GM12878 (cell line): ENCODE measurements around the gene ADAMTS7. TPM values are rescaled to one million over a fixed set of nuclear protein-coding genes. Genes with fewer than 3 reads are reported as not detected.
"Not testable (repeated sequence)": the region's sequence is repeated elsewhere in the genome, so short reads cannot be mapped to it uniquely, and the experiment has no call there.

Experiments
- ATAC-seq: fragments of 200-7000 bp; cut with Tn5 transposase; 3 replicates; pipeline ENCODE4 v1.9.1; 2020; ENCODE audit warnings: mild to moderate bottlenecking, moderate library complexity
- BruUV-seq: library from RNA; stranded (reverse); fragments of 400-500 nt; replicated peaks from 2 replicates; lab custom pipeline; 2021; lab: Mats Ljungman, UMichigan
- CTCF ChIA-PET: fragments of 300-600 bp; sonication (Branson Sonifier 250); formaldehyde crosslinking; extraction: SDS; loops from one replicate; lab custom pipeline; 2021; ENCODE audit warnings: inconsistent platforms; lab: Yijun Ruan, JAX
- POLR2A ChIA-PET: fragments of 350-600 bp; formaldehyde crosslinking; extraction: SDS; loops from one replicate; lab custom pipeline; 2021; ENCODE audit warnings: inconsistent platforms; lab: Charles Lee
- RAD21 ChIA-PET: fragments of 300-600 bp; sonication (Branson Sonifier 250); formaldehyde crosslinking; loops from one replicate; lab custom pipeline; 2023; ENCODE audit warnings: antibody characterized with exemption; ENCODE audit not compliant: unreplicated experiment; lab: Charles Lee
- SMC1A ChIA-PET: fragments of 300-600 bp; sonication (Branson Sonifier 250); formaldehyde crosslinking; loops from one replicate; lab custom pipeline; 2023; ENCODE audit not compliant: unreplicated experiment, uncharacterized antibody; lab: Charles Lee
- DNase-seq: peaks from one replicate; pipeline ENCODE4 v3.0.0-alpha.2; 2011; ENCODE audit warnings: low read depth, low spot score
- FAIRE-seq: peaks from 3 replicates; lab custom pipeline; 2011; peaks lifted over from hg19 to GRCh38; lab: Jason Lieb, UNC
- H2AFZ ChIP-seq: 2 replicates; pipeline ENCODE4 v1.6.0; 2011; ENCODE audit warnings: low read depth, low read length, control low read depth; ENCODE audit not compliant: control insufficient read depth
- H3K27ac ChIP-seq: 2 replicates; pipeline ENCODE4 v1.5.1; 2011; ENCODE audit warnings: control low read depth; ENCODE audit not compliant: control insufficient read depth, insufficient read depth
- H3K27me3 ChIP-seq, 2 experiments: replicated peaks in 1 of 2; 2 replicates each; pipeline versions ENCODE4 v1.6.0 to v1.6.1; 2011; ENCODE audit warnings: low read length in 1 of 2; ENCODE audit not compliant: control insufficient read depth in 2 of 2, insufficient read depth in 2 of 2
- H3K36me3 ChIP-seq, 2 experiments: 2 replicates each; pipeline ENCODE4 v1.5.1; 2011; ENCODE audit warnings: low read length in 1 of 2; ENCODE audit not compliant: control insufficient read depth in 2 of 2, insufficient read depth in 2 of 2
- H3K4me1 ChIP-seq: 2 replicates; pipeline ENCODE4 v1.6.1; 2011; ENCODE audit warnings: mild to moderate bottlenecking, low read length, moderate library complexity, mixed read lengths; ENCODE audit not compliant: control insufficient read depth, insufficient read depth
- H3K4me2 ChIP-seq: 2 replicates; pipeline ENCODE4 v1.6.0; 2011; ENCODE audit warnings: control low read depth; ENCODE audit not compliant: control insufficient read depth, insufficient read depth
- H3K4me3 ChIP-seq: fragments of 200-600 bp; sonication (generic); 2 replicates; pipeline ENCODE4 v1.5.1; 2016
- H3K79me2 ChIP-seq: 2 replicates; pipeline ENCODE4 v1.6.0; 2011; ENCODE audit warnings: low read length; ENCODE audit not compliant: control insufficient read depth, insufficient read depth
- H3K9ac ChIP-seq: 2 replicates; pipeline ENCODE4 v1.8.0; 2011; ENCODE audit warnings: low read length, control low read depth, mixed read lengths; ENCODE audit not compliant: control insufficient read depth, insufficient read depth
- H3K9me3 ChIP-seq: replicated peaks from 3 replicates; pipeline ENCODE4 v1.5.1; 2011; ENCODE audit warnings: mild to moderate bottlenecking, low read length; ENCODE audit not compliant: control insufficient read depth, insufficient read depth
- H4K20me1 ChIP-seq: 2 replicates; pipeline ENCODE4 v1.6.0; 2011; ENCODE audit not compliant: control insufficient read depth, insufficient read depth
- ATF3 ChIP-seq: IDR thresholded peaks from 2 replicates; pipeline ENCODE4 v1.6.1; 2011; ENCODE audit warnings: low read depth, mild to moderate bottlenecking, low read length, moderate library complexity, borderline replicate concordance; ENCODE audit errors: extremely low read depth
- CHD1 ChIP-seq: IDR thresholded peaks from 2 replicates; pipeline ENCODE4 v1.6.1; 2012; ENCODE audit warnings: low read depth, low read length, improper control_type of control experiment
- E4F1 ChIP-seq: fragments of 450-650 bp; IDR thresholded peaks from 2 replicates; pipeline ENCODE4 v1.6.1; 2018; ENCODE audit warnings: borderline replicate concordance, mild to moderate bottlenecking; ENCODE audit not compliant: partially characterized antibody
- KAT2A ChIP-seq: conservative IDR thresholded peaks from 2 replicates; pipeline ENCODE4 v1.6.1; 2011; ENCODE audit warnings: low read depth, low read length; ENCODE audit not compliant: control insufficient read depth
- KLF5 ChIP-seq: fragments of 450-650 bp; IDR thresholded peaks from 2 replicates; pipeline ENCODE4 v1.6.1; 2014; ENCODE audit warnings: mild to moderate bottlenecking; ENCODE audit not compliant: partially characterized antibody
- NR2C2 ChIP-seq: IDR thresholded peaks from 2 replicates; pipeline ENCODE4 v1.6.1; 2011; ENCODE audit warnings: borderline replicate concordance, low read depth; ENCODE audit not compliant: control insufficient read depth, insufficient read length
- POLR2AphosphoS5 ChIP-seq: IDR thresholded peaks from 2 replicates; pipeline ENCODE4 v1.6.1; 2011; ENCODE audit warnings: mild to moderate bottlenecking, low read length, inconsistent platforms
- RCOR1 ChIP-seq: conservative IDR thresholded peaks from 2 replicates; pipeline ENCODE4 v1.6.1; 2012; ENCODE audit warnings: low read depth, low read length, improper control_type of control experiment
- WGBS: methylation state at CpG from one replicate; pipeline ENCODE4 v1.1.6; 2016; ENCODE audit warnings: low lambda C conversion rate; ENCODE audit not compliant: insufficient replicate concordance, insufficient coverage; ENCODE audit errors: missing lambda C conversion rate; 5-methylcytosine and 5-hydroxymethylcytosine counted together
- in situ Hi-C: fragments of 300-500 bp; cut with MboI; formaldehyde crosslinking; loops from 9 replicates; pipeline ENCODE4 v1.14.3; 2018; ENCODE audit warnings: mixed read lengths
- intact Hi-C: fragments of 100-400 bp; cut with micrococcal nuclease; formaldehyde crosslinking; loops from one replicate; pipeline ENCODE4 v1.14.2; 2022; ENCODE audit not compliant: unreplicated experiment
- polyA plus RNA-seq, 11 experiments: library from polyadenylated mRNA; depleted of rRNA in 4 of 11; unstranded in 6 of 11; stranded (reverse) in 5 of 11; fragments of >200 nt; fragmentation: Nextera tagmentation in 4 of 11; fragmentation: Illumina TruSeq in 1 of 11; extraction: Ambion mirVana in 4 of 11; extraction: Trizol in 1 of 11; gene quantifications; 1 replicate in 1 of 11; 2 replicates in 10 of 11; pipeline versions ENCODE4 v1.2.1 to v1.2.3, GENCODE V29; 2011 to 2016; ENCODE audit warnings: inconsistent platforms in 2 of 11, missing spikeins in 2 of 11, low read depth in 1 of 11
- total RNA-seq, 4 experiments: library from RNA; depleted of rRNA in 3 of 4; stranded (reverse); fragments of >200 nt in 3 of 4; fragmentation: Illumina TruSeq in 1 of 4; extraction: Trizol in 1 of 4; gene quantifications; 2 replicates each; pipeline versions ENCODE4 v1.2.1 to v1.2.3, GENCODE V29; 2013 to 2021
- TF ChIP-seq, protein P1 (sequence below): IDR thresholded peaks from 2 replicates; pipeline ENCODE4 v1.6.1; 2012; ENCODE audit warnings: low read depth, low read length, improper control_type of control experiment

The ADAMTS7 gene
- total and polyA plus RNA-seq, 10 of the 15 experiments (the other 5 are each of a cell fraction or from before 2014, with no cell fraction given): 0.03 to 0.28 (median 0.06) TPM; not detected in 6

DNA sequence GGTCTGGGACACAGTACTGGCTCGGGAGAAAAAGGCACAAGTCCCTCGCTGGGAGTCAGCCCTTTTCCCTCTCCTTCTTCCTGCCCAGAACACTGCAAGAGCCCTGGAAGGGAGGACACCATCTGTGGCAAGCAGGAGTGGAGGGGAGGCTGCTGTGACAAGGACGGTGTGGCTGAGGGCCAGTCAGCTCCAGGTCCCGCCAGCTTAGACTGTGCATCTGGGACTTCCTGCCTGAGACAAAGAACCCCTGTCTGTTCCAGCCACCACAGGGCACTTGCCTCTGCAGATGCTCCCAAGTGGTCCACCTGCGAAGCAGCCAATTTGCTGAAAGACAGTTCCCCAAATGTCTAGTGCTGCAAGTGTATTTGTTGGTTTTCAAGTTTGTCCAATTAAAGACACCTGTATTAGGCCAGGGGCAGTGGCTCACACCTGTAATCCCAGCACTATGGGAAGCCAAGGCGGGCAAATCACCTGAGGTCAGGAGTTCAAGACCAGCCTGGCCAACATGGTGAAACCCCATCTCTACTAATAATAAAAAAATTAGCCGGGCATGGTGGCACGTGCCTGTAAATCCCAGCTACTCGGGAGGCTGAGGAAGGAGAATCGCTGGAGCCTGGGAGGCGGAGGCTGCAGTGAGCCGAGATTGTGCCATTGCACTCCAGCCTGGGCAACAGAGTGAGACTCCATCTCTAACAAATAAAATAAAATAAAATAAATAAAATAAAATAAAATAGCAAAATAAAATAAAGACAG lies 41.6 kb downstream of the ADAMTS7 start:
- H4K20me1 ChIP-seq, FAIRE-seq, H3K27me3 ChIP-seq, DNase-seq, H3K27ac ChIP-seq, SMC1A ChIA-PET, in situ Hi-C loops, H3K4me3 ChIP-seq, H3K9ac ChIP-seq, H3K4me1 ChIP-seq, POLR2A ChIA-PET, intact Hi-C loops, H3K36me3 ChIP-seq, H3K9me3 ChIP-seq, H2AFZ ChIP-seq, BruUV-seq, H3K79me2 ChIP-seq, RAD21 ChIA-PET, H3K4me2 ChIP-seq: not testable (repeated sequence)
- WGBS: 35% methylated on average over 12 of the region's 12 CpGs
- CTCF ChIA-PET: interaction anchor here (0.7 kb wide), 1 partner anchor 18 kb away, joined by 3 read pairs; no protein-coding TSS in a partner anchor
- ATAC-seq: peak; percentile 19; the same call in 1 of the 3 replicates

DNA sequence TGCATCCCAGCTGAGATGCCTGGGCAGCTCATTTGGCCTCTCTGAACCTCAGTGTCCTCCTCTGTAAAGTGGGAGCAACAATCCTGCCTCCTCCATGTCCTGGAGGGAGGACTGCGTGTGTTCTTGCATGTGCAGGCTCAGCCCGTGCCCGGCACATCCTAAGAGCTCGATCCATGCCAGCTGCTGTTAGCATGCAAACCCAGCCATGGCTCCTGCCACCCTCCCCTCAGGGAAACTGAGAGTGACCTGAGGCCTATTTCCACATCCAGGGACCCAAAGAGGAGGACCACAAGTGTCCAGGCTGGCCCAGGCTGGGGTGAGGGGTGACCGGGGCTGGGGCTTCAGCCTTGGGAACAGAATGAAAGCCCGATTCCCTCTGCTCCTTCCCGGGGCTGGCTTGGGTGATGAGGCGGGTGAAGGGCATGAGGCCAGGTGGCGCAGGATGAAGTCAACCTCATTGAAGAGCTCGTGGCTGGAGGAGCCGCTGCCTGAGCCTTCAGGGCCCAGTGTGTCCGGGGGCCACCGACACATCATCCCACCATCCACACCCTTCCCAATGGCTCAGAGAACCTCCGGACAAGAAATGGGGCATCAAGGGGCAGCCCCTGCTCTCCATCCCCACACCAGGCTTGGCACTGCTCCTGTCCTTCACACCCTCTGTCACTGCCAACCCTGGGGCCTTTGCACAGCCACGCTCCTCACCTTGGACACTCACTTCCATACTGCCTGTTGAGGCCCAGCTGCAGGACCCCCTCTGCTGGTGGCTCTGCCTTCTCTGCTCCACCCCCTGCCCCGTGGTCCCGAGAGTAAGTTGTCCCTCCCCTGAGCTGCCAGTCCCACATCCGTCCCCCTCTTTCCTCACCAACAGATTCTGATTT lies 42.5 kb downstream of the ADAMTS7 start:
- Histone ChIP-seq H3K9ac (no peak overlapping the region), H3K9me3 (no peaks in the 10 kb centered on the region), H3K4me1 (no peaks in the 10 kb centered on the region), H3K79me2 (no peaks in the 10 kb centered on the region), H3K27ac (no peak overlapping the region), H4K20me1 (no peaks in the 10 kb centered on the region), H2AFZ (no peak overlapping the region), H3K4me2 (no peak overlapping the region), H3K36me3 (no peaks in the 10 kb centered on the region), H3K4me3 (no peak overlapping the region), H3K27me3 (no peaks in the 10 kb centered on the region)
- ChIA-PET SMC1A (no interaction called here), CTCF (interaction anchor here (0.7 kb wide), 1 partner anchor 17 kb away, joined by 3 read pairs; no protein-coding TSS in a partner anchor), RAD21 (no interaction called here), POLR2A (no interaction called here)
- intact Hi-C loops: no loop called here
- ATAC-seq (peak; percentile 9; the same call in 1 of the 3 replicates), FAIRE-seq (no peak), DNase-seq (no peak)
- in situ Hi-C loops: no loop called here
- WGBS: 46% methylated on average over 18 of the region's 18 CpGs
- BruUV-seq: no TSS peak
- TF ChIP-seq KAT2A: no peak
- TF ChIP-seq E4F1: no peak
- no peak for TF ChIP-seq ATF3
- TF ChIP-seq KLF5: no peak
- TF ChIP-seq CHD1: no peak
- TF ChIP-seq NR2C2: no peak
- TF ChIP-seq POLR2AphosphoS5: no peak
- no peak for TF ChIP-seq RCOR1
- TF ChIP-seq, protein P1, sequence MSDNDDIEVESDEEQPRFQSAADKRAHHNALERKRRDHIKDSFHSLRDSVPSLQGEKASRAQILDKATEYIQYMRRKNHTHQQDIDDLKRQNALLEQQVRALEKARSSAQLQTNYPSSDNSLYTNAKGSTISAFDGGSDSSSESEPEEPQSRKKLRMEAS: no peak
